HepG2 (cell line): ENCODE measurements around the gene NCOR2. TPM values are rescaled to one million over a fixed set of nuclear protein-coding genes. Genes with fewer than 3 reads are reported as not detected.

Source experiments
- DR1 ChIP-seq: sonication (generic); formaldehyde crosslinking; IDR thresholded peaks from 2 replicates; pipeline ENCODE4 v1.8.0; 2021; ENCODE audit warnings: mild to moderate bottlenecking, missing genetic modification reagents, inconsistent platforms
- LCORL ChIP-seq, 2 experiments: fragments of 450-650 bp in 1 of 2; sonication (generic) in 1 of 2; formaldehyde crosslinking in 1 of 2; IDR thresholded peaks; 2 replicates each; pipeline versions ENCODE4 v1.5.0 to v1.6.1; 2017 to 2020; ENCODE audit warnings: antibody characterized with exemption in 1 of 2, missing genetic modification reagents in 1 of 2
- MED13 ChIP-seq: sonication (generic); formaldehyde crosslinking; IDR thresholded peaks from 2 replicates; pipeline ENCODE4 v1.5.0; 2020; ENCODE audit warnings: missing genetic modification reagents
- ZNF432 ChIP-seq: sonication (generic); formaldehyde crosslinking; IDR thresholded peaks from 2 replicates; pipeline ENCODE4 v1.5.0; 2020; ENCODE audit warnings: missing genetic modification reagents, mild to moderate bottlenecking, borderline replicate concordance
- polyA plus RNA-seq, 8 experiments: library from polyadenylated mRNA; depleted of rRNA in 3 of 8; stranded (reverse) in 7 of 8; unstranded in 1 of 8; fragments of >200 nt; fragmentation: Illumina TruSeq in 4 of 8; extraction: Trizol in 4 of 8; gene quantifications; 2 replicates each; pipeline versions ENCODE4 v1.2.1 to v1.2.3, GENCODE V29; 2011 to 2016; ENCODE audit warnings: low read depth in 4 of 8, missing spikeins in 1 of 8, mixed read lengths in 1 of 8; ENCODE audit not compliant: insufficient read depth in 1 of 8
- total RNA-seq, 5 experiments: library from RNA; depleted of rRNA; stranded (reverse); fragments of >200 nt; fragmentation: Illumina TruSeq; extraction: Trizol; gene quantifications; 2 replicates each; pipeline ENCODE4 v1.2.3, GENCODE V29; 2016; ENCODE audit warnings: low read depth in 1 of 5
- TF ChIP-seq, protein P1 (sequence below): sonication (generic); formaldehyde crosslinking; IDR thresholded peaks from 2 replicates; pipeline ENCODE4 v1.4.0; 2020; ENCODE audit warnings: missing genetic modification reagents
- TF ChIP-seq, protein P2 (sequence below): sonication (generic); formaldehyde crosslinking; IDR thresholded peaks from 2 replicates; pipeline ENCODE4 v1.4.0; 2020; ENCODE audit warnings: mild to moderate bottlenecking, missing genetic modification reagents
- TF ChIP-seq, protein P3 (sequence below): sonication (generic); formaldehyde crosslinking; IDR thresholded peaks from 2 replicates; pipeline ENCODE4 v1.5.0; 2020; ENCODE audit warnings: mild to moderate bottlenecking, missing genetic modification reagents, borderline replicate concordance
- TF ChIP-seq, protein P4 (sequence below): IDR thresholded peaks from 2 replicates; pipeline ENCODE4 v1.6.1; 2012; ENCODE audit warnings: low read length, improper control_type of control experiment

NCOR2 gene
- total and polyA plus RNA-seq, 2 of the 13 experiments (the other 11 are each of a cell fraction or from before 2014, with no cell fraction given), result 4.5 to 5.7 TPM

DNA sequence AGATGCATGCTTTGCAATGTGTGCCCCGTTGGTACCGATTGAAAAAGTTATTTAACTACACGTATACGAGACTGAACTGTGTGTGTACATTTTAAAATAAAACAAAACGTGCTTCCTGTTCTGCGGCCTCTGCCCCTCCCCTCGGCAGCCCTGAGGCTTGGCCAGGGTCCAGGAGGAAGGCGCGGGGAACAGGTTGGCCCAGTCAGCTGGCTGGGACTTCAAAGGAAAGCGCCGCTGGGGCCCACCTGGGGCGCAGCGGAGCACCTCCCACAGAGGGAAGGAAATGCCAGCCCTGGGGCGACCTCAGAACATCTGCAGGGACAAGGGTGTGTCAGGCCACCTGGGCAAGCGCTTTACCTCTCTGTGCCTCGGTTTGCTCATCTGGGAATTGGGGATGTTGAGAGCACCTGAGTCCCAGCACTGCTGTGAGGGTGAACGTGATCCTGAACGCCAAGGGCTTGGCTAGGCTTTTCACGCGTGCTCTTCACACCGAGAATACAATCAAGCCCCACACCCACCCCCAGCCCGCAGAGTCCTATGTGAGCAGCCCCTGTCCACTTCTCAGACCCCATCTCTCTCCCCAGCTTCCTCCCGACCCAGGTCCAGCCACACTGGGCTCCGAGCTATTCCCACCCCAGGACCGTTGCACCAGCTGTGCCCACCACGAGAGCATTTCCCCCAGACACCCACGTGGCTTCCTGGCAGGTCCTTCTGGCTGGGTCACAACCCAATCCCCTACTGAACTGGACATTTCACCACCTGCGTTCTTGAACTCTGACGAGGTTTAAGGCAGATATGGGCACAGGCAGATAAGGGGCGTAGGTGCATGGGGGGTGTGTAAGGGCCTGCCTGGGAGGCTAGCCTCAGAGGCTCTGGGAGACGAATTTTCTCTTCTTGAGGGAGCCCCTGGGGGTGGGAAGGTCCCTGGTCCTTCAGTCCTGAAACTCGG is 41.9 kb upstream of the NCOR2 start (continued):
- TF ChIP-seq, protein P1, sequence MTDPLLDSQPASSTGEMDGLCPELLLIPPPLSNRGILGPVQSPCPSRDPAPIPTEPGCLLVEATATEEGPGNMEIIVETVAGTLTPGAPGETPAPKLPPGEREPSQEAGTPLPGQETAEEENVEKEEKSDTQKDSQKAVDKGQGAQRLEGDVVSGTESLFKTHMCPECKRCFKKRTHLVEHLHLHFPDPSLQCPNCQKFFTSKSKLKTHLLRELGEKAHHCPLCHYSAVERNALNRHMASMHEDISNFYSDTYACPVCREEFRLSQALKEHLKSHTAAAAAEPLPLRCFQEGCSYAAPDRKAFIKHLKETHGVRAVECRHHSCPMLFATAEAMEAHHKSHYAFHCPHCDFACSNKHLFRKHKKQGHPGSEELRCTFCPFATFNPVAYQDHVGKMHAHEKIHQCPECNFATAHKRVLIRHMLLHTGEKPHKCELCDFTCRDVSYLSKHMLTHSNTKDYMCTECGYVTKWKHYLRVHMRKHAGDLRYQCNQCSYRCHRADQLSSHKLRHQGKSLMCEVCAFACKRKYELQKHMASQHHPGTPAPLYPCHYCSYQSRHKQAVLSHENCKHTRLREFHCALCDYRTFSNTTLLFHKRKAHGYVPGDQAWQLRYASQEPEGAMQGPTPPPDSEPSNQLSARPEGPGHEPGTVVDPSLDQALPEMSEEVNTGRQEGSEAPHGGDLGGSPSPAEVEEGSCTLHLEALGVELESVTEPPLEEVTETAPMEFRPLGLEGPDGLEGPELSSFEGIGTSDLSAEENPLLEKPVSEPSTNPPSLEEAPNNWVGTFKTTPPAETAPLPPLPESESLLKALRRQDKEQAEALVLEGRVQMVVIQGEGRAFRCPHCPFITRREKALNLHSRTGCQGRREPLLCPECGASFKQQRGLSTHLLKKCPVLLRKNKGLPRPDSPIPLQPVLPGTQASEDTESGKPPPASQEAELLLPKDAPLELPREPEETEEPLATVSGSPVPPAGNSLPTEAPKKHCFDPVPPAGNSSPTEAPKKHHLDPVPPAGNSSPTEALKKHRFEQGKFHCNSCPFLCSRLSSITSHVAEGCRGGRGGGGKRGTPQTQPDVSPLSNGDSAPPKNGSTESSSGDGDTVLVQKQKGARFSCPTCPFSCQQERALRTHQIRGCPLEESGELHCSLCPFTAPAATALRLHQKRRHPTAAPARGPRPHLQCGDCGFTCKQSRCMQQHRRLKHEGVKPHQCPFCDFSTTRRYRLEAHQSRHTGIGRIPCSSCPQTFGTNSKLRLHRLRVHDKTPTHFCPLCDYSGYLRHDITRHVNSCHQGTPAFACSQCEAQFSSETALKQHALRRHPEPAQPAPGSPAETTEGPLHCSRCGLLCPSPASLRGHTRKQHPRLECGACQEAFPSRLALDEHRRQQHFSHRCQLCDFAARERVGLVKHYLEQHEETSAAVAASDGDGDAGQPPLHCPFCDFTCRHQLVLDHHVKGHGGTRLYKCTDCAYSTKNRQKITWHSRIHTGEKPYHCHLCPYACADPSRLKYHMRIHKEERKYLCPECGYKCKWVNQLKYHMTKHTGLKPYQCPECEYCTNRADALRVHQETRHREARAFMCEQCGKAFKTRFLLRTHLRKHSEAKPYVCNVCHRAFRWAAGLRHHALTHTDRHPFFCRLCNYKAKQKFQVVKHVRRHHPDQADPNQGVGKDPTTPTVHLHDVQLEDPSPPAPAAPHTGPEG (CRISPR knock-in tag), result no peak
- TF ChIP-seq ZNF432 (CRISPR knock-in tag) (no peak), MED13 (no peak), DR1 (CRISPR knock-in tag) (no peak), LCORL (IDR thresholded peaks at IDR 0.05) (no peak), LCORL (CRISPR knock-in tag; IDR thresholded peaks at IDR 0.05) (peak; percentile 80)
- TF ChIP-seq, protein P2, sequence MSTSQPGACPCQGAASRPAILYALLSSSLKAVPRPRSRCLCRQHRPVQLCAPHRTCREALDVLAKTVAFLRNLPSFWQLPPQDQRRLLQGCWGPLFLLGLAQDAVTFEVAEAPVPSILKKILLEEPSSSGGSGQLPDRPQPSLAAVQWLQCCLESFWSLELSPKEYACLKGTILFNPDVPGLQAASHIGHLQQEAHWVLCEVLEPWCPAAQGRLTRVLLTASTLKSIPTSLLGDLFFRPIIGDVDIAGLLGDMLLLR (CRISPR knock-in tag), result 0 out of 2 replicates have a peak, but pooled peaks have one; percentile 60
- TF ChIP-seq, protein P3, sequence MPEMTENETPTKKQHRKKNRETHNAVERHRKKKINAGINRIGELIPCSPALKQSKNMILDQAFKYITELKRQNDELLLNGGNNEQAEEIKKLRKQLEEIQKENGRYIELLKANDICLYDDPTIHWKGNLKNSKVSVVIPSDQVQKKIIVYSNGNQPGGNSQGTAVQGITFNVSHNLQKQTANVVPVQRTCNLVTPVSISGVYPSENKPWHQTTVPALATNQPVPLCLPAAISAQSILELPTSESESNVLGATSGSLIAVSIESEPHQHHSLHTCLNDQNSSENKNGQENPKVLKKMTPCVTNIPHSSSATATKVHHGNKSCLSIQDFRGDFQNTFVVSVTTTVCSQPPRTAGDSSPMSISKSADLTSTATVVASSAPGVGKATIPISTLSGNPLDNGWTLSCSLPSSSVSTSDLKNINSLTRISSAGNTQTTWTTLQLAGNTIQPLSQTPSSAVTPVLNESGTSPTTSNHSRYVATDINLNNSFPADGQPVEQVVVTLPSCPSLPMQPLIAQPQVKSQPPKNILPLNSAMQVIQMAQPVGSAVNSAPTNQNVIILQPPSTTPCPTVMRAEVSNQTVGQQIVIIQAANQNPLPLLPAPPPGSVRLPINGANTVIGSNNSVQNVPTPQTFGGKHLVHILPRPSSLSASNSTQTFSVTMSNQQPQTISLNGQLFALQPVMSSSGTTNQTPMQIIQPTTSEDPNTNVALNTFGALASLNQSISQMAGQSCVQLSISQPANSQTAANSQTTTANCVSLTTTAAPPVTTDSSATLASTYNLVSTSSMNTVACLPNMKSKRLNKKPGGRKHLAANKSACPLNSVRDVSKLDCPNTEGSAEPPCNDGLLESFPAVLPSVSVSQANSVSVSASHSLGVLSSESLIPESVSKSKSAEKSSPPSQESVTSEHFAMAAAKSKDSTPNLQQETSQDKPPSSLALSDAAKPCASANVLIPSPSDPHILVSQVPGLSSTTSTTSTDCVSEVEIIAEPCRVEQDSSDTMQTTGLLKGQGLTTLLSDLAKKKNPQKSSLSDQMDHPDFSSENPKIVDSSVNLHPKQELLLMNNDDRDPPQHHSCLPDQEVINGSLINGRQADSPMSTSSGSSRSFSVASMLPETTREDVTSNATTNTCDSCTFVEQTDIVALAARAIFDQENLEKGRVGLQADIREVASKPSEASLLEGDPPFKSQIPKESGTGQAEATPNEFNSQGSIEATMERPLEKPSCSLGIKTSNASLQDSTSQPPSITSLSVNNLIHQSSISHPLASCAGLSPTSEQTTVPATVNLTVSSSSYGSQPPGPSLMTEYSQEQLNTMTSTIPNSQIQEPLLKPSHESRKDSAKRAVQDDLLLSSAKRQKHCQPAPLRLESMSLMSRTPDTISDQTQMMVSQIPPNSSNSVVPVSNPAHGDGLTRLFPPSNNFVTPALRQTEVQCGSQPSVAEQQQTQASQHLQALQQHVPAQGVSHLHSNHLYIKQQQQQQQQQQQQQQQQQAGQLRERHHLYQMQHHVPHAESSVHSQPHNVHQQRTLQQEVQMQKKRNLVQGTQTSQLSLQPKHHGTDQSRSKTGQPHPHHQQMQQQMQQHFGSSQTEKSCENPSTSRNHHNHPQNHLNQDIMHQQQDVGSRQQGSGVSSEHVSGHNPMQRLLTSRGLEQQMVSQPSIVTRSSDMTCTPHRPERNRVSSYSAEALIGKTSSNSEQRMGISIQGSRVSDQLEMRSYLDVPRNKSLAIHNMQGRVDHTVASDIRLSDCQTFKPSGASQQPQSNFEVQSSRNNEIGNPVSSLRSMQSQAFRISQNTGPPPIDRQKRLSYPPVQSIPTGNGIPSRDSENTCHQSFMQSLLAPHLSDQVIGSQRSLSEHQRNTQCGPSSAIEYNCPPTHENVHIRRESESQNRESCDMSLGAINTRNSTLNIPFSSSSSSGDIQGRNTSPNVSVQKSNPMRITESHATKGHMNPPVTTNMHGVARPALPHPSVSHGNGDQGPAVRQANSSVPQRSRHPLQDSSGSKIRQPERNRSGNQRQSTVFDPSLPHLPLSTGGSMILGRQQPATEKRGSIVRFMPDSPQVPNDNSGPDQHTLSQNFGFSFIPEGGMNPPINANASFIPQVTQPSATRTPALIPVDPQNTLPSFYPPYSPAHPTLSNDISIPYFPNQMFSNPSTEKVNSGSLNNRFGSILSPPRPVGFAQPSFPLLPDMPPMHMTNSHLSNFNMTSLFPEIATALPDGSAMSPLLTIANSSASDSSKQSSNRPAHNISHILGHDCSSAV, result no peak
- TF ChIP-seq, protein P4, sequence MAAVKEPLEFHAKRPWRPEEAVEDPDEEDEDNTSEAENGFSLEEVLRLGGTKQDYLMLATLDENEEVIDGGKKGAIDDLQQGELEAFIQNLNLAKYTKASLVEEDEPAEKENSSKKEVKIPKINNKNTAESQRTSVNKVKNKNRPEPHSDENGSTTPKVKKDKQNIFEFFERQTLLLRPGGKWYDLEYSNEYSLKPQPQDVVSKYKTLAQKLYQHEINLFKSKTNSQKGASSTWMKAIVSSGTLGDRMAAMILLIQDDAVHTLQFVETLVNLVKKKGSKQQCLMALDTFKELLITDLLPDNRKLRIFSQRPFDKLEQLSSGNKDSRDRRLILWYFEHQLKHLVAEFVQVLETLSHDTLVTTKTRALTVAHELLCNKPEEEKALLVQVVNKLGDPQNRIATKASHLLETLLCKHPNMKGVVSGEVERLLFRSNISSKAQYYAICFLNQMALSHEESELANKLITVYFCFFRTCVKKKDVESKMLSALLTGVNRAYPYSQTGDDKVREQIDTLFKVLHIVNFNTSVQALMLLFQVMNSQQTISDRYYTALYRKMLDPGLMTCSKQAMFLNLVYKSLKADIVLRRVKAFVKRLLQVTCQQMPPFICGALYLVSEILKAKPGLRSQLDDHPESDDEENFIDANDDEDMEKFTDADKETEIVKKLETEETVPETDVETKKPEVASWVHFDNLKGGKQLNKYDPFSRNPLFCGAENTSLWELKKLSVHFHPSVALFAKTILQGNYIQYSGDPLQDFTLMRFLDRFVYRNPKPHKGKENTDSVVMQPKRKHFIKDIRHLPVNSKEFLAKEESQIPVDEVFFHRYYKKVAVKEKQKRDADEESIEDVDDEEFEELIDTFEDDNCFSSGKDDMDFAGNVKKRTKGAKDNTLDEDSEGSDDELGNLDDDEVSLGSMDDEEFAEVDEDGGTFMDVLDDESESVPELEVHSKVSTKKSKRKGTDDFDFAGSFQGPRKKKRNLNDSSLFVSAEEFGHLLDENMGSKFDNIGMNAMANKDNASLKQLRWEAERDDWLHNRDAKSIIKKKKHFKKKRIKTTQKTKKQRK, result no peak
